ENCODE measurements around the gene GIGYF1. TPM values are rescaled to one million over a fixed set of nuclear protein-coding genes. Genes with fewer than 3 reads are reported as not detected.
A peak's percentile ranks its signal among the peaks of the same experiment; 100 is the strongest.
"Not testable (repeated sequence)": the region's sequence is repeated elsewhere in the genome, so short reads cannot be mapped to it uniquely, and the experiment has no call there.

GIGYF1 gene
- total RNA-seq: 29.4 TPM
- long read RNA-seq, partial matches to known transcripts: 4 of 9 reads
- long read RNA-seq, other reads (novel, unspliced or antisense): 5 of 9 reads

- DNase-seq (peak; percentile 89), ATAC-seq (peak; percentile 42)
- intact Hi-C loops (cut with micrococcal nuclease): no loop called here
These were observed at the start of gene GIGYF1 for GRCh38 chr7:100694098-100694745. TSS of gene GIGYF1 (minus strand) at chr7:100694250. CDS start at chr7:100688238, 6,012 bp downstream.

- DNase-seq: no peak
- no peak for ATAC-seq
- intact Hi-C loops (cut with micrococcal nuclease): no loop called here
These were observed 45.9 kb upstream of the GIGYF1 start for GRCh38 chr7:100739934-100740333.

GRCh38 chr7:100736671-100737070 is 42.6 kb upstream of the GIGYF1 start:
- no peak for ATAC-seq
- no peak for DNase-seq
- intact Hi-C loops (cut with micrococcal nuclease): no loop called here

- ATAC-seq (no peak), DNase-seq (no peak)
- intact Hi-C loops (cut with micrococcal nuclease): no loop called here
These were observed 41.7 kb upstream of the GIGYF1 start for GRCh38 chr7:100735730-100736129.

- no peak for DNase-seq
- no peak for ATAC-seq
- intact Hi-C loops (cut with micrococcal nuclease): no loop called here
These were observed 38.0 kb upstream of the GIGYF1 start for GRCh38 chr7:100731937-100732636.

GRCh38 chr7:100730136-100730800 is 36.2 kb upstream of the GIGYF1 start:
- intact Hi-C loops (cut with micrococcal nuclease): no loop called here
- DNase-seq (no peak), ATAC-seq (no peak)

- no peak for ATAC-seq
- intact Hi-C loops (cut with micrococcal nuclease): no loop called here
- no peak for DNase-seq
These were observed 34.1 kb upstream of the GIGYF1 start for GRCh38 chr7:100728196-100728595.

- intact Hi-C loops (cut with micrococcal nuclease): no loop called here
- no peak for ATAC-seq
- no peak for DNase-seq
These were observed 33.1 kb upstream of the GIGYF1 start for GRCh38 chr7:100726996-100727761.

- ATAC-seq; intact Hi-C loops (cut with micrococcal nuclease): not testable (repeated sequence)
These were observed 30.3 kb upstream of the GIGYF1 start for GRCh38 chr7:100724364-100724763.

GRCh38 chr7:100723732-100724275 is 29.8 kb upstream of the GIGYF1 start:
- DNase-seq (no peak), ATAC-seq (no peak)
- intact Hi-C loops (cut with micrococcal nuclease): no loop called here

More at GRCh38 chr7:100724364-100724763, 30.3 kb upstream of the GIGYF1 start:
- DNase-seq: not testable (repeated sequence)

- no peak for DNase-seq
- no peak for ATAC-seq
- intact Hi-C loops (cut with micrococcal nuclease): no loop called here
These were observed 28.6 kb upstream of the GIGYF1 start for GRCh38 chr7:100722480-100723212.

- no peak for ATAC-seq
- intact Hi-C loops (cut with micrococcal nuclease): no loop called here
- DNase-seq: no peak
These were observed 27.4 kb upstream of the GIGYF1 start for GRCh38 chr7:100721505-100721812.

- DNase-seq: no peak
- no peak for ATAC-seq
- intact Hi-C loops (cut with micrococcal nuclease): no loop called here
These were observed 26.8 kb upstream of the GIGYF1 start for GRCh38 chr7:100720671-100721504.

- ATAC-seq (no peak), DNase-seq (no peak)
- intact Hi-C loops (cut with micrococcal nuclease): no loop called here
These were observed 26.2 kb upstream of the GIGYF1 start, which contains the start of gene EPO for GRCh38 chr7:100720279-100720670. TSS of gene EPO (plus strand) at chr7:100720468. CDS start at chr7:100720981, 513 bp downstream.

GRCh38 chr7:100719523-100720278 is 25.7 kb upstream of the GIGYF1 start:
- ATAC-seq (no peak), DNase-seq (no peak)
- intact Hi-C loops (cut with micrococcal nuclease): no loop called here

GRCh38 chr7:100717073-100717472 is 23.0 kb upstream of the GIGYF1 start:
- DNase-seq; intact Hi-C loops (cut with micrococcal nuclease); ATAC-seq: not testable (repeated sequence)

- intact Hi-C loops (cut with micrococcal nuclease): no loop called here
- DNase-seq: no peak
- ATAC-seq: no peak
These were observed 20.7 kb upstream of the GIGYF1 start for GRCh38 chr7:100714725-100715124.

Data from left ventricle myocardium superior (tissue), 1 donor.